GM18502 (cell line): ENCODE measurements around the gene NOP14.
"Not testable (repeated sequence)": the region's sequence is repeated elsewhere in the genome, so short reads cannot be mapped to it uniquely, and the experiment has no call there.

Experiments used
- ATAC-seq: cut with Tn5 transposase; IDR thresholded peaks from one replicate; pipeline ENCODE4 v1.9.1; 2021; ENCODE audit warnings: mild to moderate bottlenecking; ENCODE audit not compliant: unreplicated experiment, poor library complexity

Gene NOP14

DNA sequence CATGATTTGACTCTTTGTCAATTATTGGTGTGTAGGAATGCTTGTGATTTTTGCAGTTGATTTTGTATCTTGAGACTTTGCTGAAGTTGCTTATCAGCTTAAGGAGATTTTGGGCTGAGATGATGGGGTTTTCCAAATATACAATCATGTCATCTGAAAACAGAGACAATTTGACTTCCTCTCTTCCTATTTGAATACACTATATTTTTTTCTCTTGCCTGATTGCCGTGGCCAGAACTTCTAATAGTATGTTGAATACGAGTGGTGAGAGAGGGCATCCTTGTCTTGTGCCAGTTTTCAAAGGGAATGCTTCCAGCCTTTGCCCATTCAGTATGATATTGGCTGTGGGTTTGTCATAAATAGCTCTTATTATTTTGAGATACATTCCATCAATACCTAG, 44.9 kb downstream of the NOP14 start:
- not testable (repeated sequence) for ATAC-seq

DNA sequence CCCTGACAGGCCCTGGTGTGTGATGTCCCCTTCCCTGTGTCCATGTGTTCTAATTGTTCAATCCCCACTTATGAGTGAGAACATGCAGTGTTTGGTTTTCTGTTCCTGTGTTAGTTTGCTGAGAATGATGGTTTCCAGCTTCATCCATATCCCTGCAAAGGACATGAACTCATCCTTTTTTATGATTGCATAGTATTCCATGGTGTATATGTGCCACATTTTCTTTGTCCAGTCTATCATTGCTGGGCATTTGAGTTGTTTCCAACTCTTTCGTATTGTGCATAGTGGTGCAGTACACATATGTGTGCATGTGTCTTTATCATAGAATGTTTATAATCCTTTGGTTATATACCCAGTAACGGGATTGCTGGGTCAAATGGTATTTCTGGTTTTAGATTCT, 46.5 kb downstream of the NOP14 start:
- not testable (repeated sequence) for ATAC-seq

- no peak for ATAC-seq
Observed at GRCh38 chr4:2915789-2916188, 47.4 kb downstream of the NOP14 start.

GRCh38 chr4:2914256-2915126, 48.7 kb downstream of the NOP14 start:
- ATAC-seq, result no peak

DNA sequence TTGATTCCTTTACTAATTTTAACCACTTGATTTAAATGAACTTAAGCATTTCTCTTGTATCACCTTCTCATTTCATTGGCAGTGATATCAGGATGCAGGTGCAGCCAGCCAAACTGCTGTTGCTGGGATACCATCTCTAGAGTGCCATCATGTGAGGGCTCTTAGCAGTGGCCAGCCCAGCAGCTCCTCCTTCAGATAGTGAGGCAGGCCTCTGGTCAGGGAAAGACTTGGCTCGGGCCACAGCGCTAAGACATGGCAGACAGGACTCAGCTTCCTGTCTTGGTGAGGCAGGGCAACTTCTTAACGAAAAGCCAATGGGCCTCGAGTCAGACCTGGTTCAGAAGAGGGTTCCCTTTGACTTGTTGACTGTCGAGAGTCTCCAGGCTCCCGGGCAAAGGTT, 50.0 kb downstream of the NOP14 start:
- no peak for ATAC-seq

DNA sequence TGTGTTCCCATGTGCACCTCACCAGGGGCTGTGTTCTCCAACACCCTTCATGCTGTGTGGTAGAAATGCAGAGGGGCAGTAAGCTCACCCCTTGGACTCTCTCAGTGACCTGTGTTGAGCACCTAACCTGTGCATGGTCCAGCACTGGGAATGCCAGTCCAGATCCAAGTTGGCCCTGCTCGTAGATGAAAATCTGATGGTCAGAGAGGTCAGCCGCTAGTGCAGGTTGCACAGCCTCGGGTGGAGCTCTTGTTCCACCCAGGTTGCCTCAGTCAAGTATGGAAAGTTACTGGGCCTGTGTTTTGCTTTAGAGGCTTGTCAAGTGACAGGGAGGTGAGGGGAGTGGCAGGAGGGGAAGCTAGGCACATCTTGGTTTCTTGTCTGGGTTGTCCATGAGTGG, 51.3 kb downstream of the NOP14 start:
- ATAC-seq, result no peak

- ATAC-seq, result no peak
Observed at GRCh38 chr4:2910409-2910808, 52.8 kb downstream of the NOP14 start.

GRCh38 chr4:2909583-2909982, 53.6 kb downstream of the NOP14 start:
- ATAC-seq, result no peak

GRCh38 chr4:2908686-2909085, 54.5 kb downstream of the NOP14 start:
- no peak for ATAC-seq

DNA sequence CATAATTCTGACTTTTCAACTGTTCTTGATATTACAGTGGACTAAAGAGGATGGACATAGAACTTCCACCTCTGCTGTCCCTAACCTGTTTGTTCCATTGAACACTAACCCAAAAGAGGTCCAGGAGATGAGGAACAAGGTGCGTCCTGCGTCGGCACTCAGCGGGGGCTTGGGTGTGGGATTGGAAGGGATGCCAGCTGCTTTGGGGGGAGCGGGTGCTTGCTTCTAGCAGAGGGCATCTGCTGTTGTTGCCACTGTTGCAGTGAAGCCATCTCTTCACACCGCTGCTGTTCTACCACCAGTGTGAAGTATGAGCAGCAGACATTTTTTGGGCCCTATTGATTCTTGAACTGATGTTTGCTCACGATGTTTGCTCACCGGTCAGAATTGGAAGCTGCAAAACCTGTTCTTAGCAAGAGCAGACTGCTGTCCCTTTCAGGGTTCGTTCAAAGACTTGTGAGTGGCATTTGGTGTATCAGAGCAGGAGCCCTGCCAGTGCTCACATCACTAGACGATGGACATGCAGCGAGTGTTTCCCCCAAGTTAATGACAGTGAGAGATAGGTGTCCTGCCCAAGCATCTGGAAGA, 55.4 kb downstream of the NOP14 start:
- ATAC-seq, result no peak

GRCh38 chr4:2907226-2907625, 56.0 kb downstream of the NOP14 start:
- ATAC-seq, result no peak

- ATAC-seq, result no peak
Observed at GRCh38 chr4:2906218-2906617, 57.0 kb downstream of the NOP14 start.

- ATAC-seq, result no peak
Observed at GRCh38 chr4:2905544-2905943, 57.7 kb downstream of the NOP14 start.

GRCh38 chr4:2902126-2902525, 61.1 kb downstream of the NOP14 start:
- ATAC-seq, result no peak

DNA sequence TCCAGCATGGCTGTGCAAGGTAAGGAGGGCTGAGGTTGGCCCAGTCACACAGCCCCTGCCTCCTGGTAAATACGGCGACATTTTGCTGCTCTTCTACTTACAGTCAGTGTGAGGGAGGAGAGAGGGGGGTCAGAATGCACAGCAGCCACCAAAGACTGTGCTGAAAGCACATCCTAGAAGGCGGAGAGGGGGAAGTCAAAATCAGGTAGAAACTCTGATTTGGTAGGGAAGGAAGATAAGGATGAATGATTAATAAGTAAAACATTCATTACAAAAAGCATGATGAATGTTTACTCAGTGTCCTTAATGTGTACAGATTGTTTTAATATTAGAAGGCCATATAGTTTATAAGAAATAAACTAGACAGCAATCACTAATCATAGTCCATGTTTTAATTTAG, 62.0 kb downstream of the NOP14 start:
- no peak for ATAC-seq

- ATAC-seq, result no peak
Observed at GRCh38 chr4:2900741-2901140, 62.5 kb downstream of the NOP14 start.

GRCh38 chr4:2898001-2898400, 65.2 kb downstream of the NOP14 start:
- ATAC-seq, result no peak

DNA sequence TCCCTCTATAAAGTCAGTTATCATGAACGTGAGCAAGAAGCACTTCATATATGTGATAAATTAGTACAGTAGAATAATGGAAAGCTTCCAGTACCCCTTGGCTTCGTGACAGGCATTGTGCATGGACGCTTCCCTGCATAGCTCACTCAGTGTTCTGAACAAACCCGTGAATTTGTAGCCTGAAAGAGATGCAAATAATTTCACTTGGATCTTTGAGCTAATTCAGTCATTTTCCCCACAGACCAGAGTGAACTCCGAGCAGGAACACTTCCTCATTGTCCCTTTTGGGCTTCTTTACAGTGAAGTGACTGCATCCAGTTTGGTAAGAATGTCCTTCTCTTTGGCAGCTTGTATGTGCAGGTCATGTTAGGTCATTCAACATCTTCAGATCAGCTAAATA, 69.4 kb downstream of the NOP14 start:
- no peak for ATAC-seq

DNA sequence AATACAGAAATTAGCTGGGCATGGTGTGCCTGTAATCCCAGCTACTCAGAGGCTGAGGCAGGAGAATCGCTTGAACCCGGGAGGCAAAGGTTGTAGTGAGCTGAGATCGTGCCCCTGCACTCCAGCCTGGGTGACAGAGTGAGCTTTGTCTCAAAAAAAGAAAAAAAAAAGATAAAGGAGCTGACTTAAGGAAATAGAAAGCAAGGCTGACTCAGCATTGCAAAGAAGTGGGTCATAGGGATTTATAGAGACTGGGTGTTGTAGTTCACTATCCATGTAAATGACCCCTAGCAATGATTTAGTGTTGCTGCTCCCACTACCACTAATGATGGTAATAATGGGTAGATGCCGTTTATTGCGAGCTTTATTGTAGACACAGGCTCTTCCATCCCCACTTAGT, 71.9 kb downstream of the NOP14 start:
- no peak for ATAC-seq

DNA sequence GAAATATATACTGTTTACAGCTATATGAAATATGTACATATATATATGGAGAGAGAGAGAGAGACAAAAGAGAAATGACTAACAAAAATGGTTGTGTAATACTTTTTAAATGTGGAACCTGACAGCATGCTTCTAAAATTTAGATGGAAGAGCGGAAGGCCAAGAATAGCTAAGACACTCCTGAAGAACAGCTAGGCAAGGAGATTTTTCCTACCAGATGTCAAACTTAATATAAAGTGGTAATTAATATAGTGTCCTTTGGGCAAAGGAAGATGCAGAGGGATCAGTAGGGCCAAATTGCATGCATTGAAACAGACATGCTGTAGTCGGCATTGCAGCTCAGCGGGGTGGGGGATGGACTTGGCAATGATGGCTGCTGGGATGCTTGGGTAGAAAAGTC, 74.3 kb downstream of the NOP14 start:
- no peak for ATAC-seq
